Measurements from ENCODE around the gene KCNQ1.

- TF ChIP-seq CTCF (IDR thresholded peaks at IDR 0.05; ENCODE audit: low read length), result no peak
- no peak for TF ChIP-seq EZH2 (IDR thresholded peaks at IDR 0.05; ENCODE audit: borderline replicate concordance, low read length)
Observed at GRCh38 chr11:2547806-2548205, 103.0 kb downstream of the KCNQ1 start.
